Neural progenitor cell (in vitro differentiated cells): ENCODE data around the gene SPINK5.

Experiments used
- CTCF ChIP-seq: fragments of 200-600 bp; sonication (generic); IDR thresholded peaks from 2 replicates; pipeline ENCODE4 v1.5.1; 2017; ENCODE audit warnings: antibody characterized with exemption, mild to moderate bottlenecking
- EZH2 ChIP-seq: fragments of 200-600 bp; sonication (generic); IDR thresholded peaks from 2 replicates; pipeline ENCODE4 v1.6.1; 2017; ENCODE audit warnings: antibody characterized with exemption, mild to moderate bottlenecking, moderate library complexity
- EZH2phosphoT487 ChIP-seq: fragments of 200-600 bp; sonication (generic); IDR thresholded peaks from 2 replicates; pipeline ENCODE4 v1.6.1; 2017; ENCODE audit warnings: antibody characterized with exemption

DNA sequence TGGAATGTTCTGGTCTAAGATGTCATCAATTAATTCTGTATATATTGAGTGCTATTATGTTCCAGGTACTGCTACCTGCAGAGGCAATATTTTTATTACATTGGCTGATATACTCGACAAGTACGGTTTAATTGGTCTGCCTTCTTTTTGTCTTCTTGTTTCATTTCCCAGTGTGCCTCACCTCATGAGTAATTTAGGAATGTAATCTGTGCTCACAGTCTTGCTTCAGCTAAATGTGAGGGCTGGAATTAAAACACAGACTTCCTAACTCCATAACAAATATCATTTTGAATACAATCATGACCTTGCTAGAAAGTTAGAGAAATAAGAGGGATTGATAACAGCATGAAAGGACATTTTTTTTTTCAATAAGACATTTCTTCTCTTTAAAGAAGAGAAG lies 20.1 kb upstream of the SPINK5 start:
- no peak for TF ChIP-seq EZH2phosphoT487
- no peak for TF ChIP-seq EZH2
- no peak for TF ChIP-seq CTCF
